NCI-H2107 treated with DMSO at 0.1 percent for 48 hours (cell line): ENCODE data around the gene HUNK.

Experiments used
- DNase-seq: peaks from one replicate; lab custom pipeline; 2025; ENCODE audit not compliant: unreplicated experiment; lab: John Stamatoyannopoulos, UW

Gene HUNK

GRCh38 chr21:32044205-32045180, 171.7 kb downstream of the HUNK start:
- DNase-seq, result no peak

DNA sequence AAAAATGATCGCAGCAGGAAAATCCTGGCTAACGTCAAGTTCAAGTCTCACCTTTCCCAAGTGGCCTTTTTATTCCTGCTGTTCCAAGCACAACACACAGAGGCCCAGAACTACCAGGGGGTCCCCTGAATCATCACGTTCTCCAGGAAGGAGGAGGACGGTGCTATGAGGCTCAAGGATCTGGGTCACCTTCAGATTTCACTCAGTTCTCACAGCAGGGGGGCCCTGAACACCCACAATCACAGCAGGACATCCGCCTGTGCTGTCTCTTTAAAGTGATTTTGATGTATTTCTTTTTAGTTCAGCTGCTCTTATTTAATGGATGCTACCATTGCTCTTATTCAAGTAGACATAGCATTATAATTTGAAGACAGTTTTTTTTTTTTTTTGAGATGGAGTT, 173.4 kb downstream of the HUNK start:
- no peak for DNase-seq

GRCh38 chr21:32048353-32048752, 175.5 kb downstream of the HUNK start:
- no peak for DNase-seq
